CD4-positive, alpha-beta T cell (primary cell): ENCODE data around the gene PCED1B. TPM values are rescaled to one million over a fixed set of nuclear protein-coding genes. Genes with fewer than 3 reads are reported as not detected.

Experiments
- ATAC-seq: fragments of 200-7000 bp; cut with Tn5 transposase; one replicate; pipeline ENCODE4 v1.10.0; 2022; ENCODE audit warnings: mild to moderate bottlenecking; ENCODE audit not compliant: poor library complexity
- CTCF ChIA-PET: fragments of 350-600 bp; sonication (Branson Sonifier 250); formaldehyde crosslinking; loops from one replicate; lab custom pipeline; 2021; ENCODE audit warnings: antibody characterized with exemption, inconsistent platforms; lab: Charles Lee
- POLR2A ChIA-PET: fragments of 350-600 bp; sonication (Branson Sonifier 250); formaldehyde crosslinking; loops from one replicate; lab custom pipeline; 2021; ENCODE audit warnings: antibody characterized with exemption, inconsistent platforms; lab: Charles Lee
- DNase-seq, 14 experiments: peaks; one replicate each; pipeline ENCODE4 v3.0.0-alpha.2; 2013 to 2020; ENCODE audit warnings: mixed read lengths in 2 of 14
- H3K27ac ChIP-seq, 2 donors: one replicate each; pipeline versions ENCODE4 v1.5.1 to v1.7.0; 2013; ENCODE audit warnings: low read length in 2 of 2, low read depth in 1 of 2, mild to moderate bottlenecking in 1 of 2
- H3K27me3 ChIP-seq, 2 experiments: 1 replicate in 1 of 2; 2 replicates in 1 of 2; pipeline versions ENCODE4 v1.6.1 to v1.7.0; 2013; ENCODE audit warnings: low read length in 2 of 2, control low read depth in 1 of 2, mild to moderate bottlenecking in 1 of 2, moderate library complexity in 1 of 2; ENCODE audit not compliant: insufficient read depth in 2 of 2, control insufficient read depth in 1 of 2
- H3K36me3 ChIP-seq: one replicate; pipeline ENCODE4 v1.6.1; 2013; ENCODE audit warnings: low read length, control low read depth; ENCODE audit not compliant: insufficient read depth
- H3K4me1 ChIP-seq: one replicate; pipeline ENCODE4 v1.6.1; 2013; ENCODE audit warnings: low read length, control low read depth; ENCODE audit not compliant: insufficient read depth
- H3K4me3 ChIP-seq: one replicate; pipeline ENCODE4 v1.5.1; 2013; ENCODE audit warnings: mild to moderate bottlenecking, low read length, moderate library complexity
- H3K9me3 ChIP-seq, 2 experiments: 1 replicate in 1 of 2; 2 replicates in 1 of 2; pipeline versions ENCODE4 v1.6.1 to v1.7.0; 2013; ENCODE audit warnings: low read length in 2 of 2, mild to moderate bottlenecking in 2 of 2, control low read depth in 1 of 2, moderate library complexity in 1 of 2; ENCODE audit not compliant: control insufficient read depth in 1 of 2, insufficient read depth in 1 of 2
- H3K27ac Mint-ChIP-seq: one replicate; pipeline ENCODE4 v1.8.0; 2020; ENCODE audit warnings: mixed read lengths
- H3K27me3 Mint-ChIP-seq: one replicate; pipeline ENCODE4 v1.8.0; 2021; ENCODE audit warnings: mixed read lengths
- H3K36me3 Mint-ChIP-seq: one replicate; pipeline ENCODE4 v1.8.0; 2021; ENCODE audit warnings: low read depth, mixed read lengths
- H3K4me1 Mint-ChIP-seq: one replicate; pipeline ENCODE4 v1.8.0; 2021; ENCODE audit warnings: low read depth, mixed read lengths
- H3K4me3 Mint-ChIP-seq: one replicate; pipeline ENCODE4 v1.8.0; 2020; ENCODE audit warnings: mild to moderate bottlenecking, mixed read lengths
- H3K9me3 Mint-ChIP-seq: one replicate; pipeline ENCODE4 v1.8.0; 2020; ENCODE audit warnings: mixed read lengths
- intact Hi-C, 2 experiments: fragments of 100-400 bp; cut with DNase I in 1 of 2; cut with micrococcal nuclease in 1 of 2; formaldehyde crosslinking; loops; one replicate each; pipeline versions ENCODE4 v1.15.1 to v1.9.0; 2023 to 2025; cut with DNase I, micrococcal nuclease
- total RNA-seq, 174 experiments: library from RNA in 2 of 174; stranded (reverse) in 2 of 174; gene quantifications; one replicate each; pipeline ENCODE4 v1.2.3 and lab custom pipeline; 2021 to 2026
- TF ChIP-seq, protein P1 (sequence below): fragments of 200-600 bp; IDR thresholded peaks from one replicate; pipeline ENCODE4 v1.8.0; 2022; ENCODE audit warnings: antibody characterized with exemption, mild to moderate bottlenecking

PCED1B gene
- total RNA-seq, 2 experiments from 2014 or later: 18.7 to 20.0 TPM

DNA sequence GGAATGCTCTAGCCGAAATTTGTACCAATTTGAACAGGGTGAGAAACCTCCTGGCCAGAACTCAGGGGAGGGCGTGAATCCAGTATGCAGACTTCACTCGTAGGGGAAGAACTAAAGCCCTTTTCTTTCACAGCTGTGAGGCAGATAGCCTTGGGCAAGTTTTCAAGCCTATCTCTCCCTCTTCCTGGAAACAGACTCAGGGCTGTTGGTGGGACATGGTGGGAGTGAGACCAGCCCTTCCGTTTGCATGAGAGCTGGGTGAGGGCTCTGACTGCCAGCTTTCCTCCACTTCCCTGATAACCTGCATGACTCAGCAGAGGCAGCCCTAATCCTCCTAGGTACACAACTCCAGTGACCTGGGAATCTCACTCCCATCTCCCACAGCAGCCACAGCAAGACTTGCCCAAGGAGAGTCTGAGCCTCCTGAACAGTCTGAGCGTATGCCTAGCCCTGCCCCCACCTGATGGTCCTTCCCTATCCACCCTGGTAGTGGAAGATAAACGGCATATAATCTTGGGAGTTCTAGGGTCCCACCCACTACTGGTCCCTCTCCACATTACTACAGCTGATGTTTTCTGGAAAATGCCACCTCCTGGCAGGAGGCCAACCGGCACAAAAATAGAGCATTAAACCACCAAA, 170.4 kb downstream of the PCED1B start:
- H3K4me1 Mint-ChIP-seq: peaks cover 10% of the 10 kb centered on the region
- intact Hi-C loops: no loop called here
- TF ChIP-seq, protein P1, sequence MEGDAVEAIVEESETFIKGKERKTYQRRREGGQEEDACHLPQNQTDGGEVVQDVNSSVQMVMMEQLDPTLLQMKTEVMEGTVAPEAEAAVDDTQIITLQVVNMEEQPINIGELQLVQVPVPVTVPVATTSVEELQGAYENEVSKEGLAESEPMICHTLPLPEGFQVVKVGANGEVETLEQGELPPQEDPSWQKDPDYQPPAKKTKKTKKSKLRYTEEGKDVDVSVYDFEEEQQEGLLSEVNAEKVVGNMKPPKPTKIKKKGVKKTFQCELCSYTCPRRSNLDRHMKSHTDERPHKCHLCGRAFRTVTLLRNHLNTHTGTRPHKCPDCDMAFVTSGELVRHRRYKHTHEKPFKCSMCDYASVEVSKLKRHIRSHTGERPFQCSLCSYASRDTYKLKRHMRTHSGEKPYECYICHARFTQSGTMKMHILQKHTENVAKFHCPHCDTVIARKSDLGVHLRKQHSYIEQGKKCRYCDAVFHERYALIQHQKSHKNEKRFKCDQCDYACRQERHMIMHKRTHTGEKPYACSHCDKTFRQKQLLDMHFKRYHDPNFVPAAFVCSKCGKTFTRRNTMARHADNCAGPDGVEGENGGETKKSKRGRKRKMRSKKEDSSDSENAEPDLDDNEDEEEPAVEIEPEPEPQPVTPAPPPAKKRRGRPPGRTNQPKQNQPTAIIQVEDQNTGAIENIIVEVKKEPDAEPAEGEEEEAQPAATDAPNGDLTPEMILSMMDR: no peak
- peaks cover 14% of the 10 kb centered on the region for H3K9me3 Mint-ChIP-seq
- H3K36me3 ChIP-seq: peaks cover 12% of the 10 kb centered on the region
- H3K4me3 ChIP-seq: peak overlapping the region; percentile 6
- H3K9me3 ChIP-seq: peaks cover 0 to 13% of the 10 kb centered on the region in 2 experiments
- ATAC-seq: no peak
- CTCF ChIA-PET: no interaction called here
- H3K27ac Mint-ChIP-seq: no peak overlapping the region
- no peaks in the 10 kb centered on the region for H3K27me3 ChIP-seq
- POLR2A ChIA-PET: interaction anchor here (0.6 to 1.3 kb wide), 2 partner anchors 8 to 56 kb away, joined by 3 to 4 read pairs; no protein-coding TSS in a partner anchor
- no peaks in the 10 kb centered on the region for H3K4me1 ChIP-seq
- no peak for DNase-seq
- H3K4me3 Mint-ChIP-seq: no peak overlapping the region
- H3K36me3 Mint-ChIP-seq: peaks cover 57% of the 10 kb centered on the region
- H3K27ac ChIP-seq: no peak overlapping the region
- H3K27me3 Mint-ChIP-seq: no peaks in the 10 kb centered on the region

- CTCF ChIA-PET: interaction anchor here (1.0 kb wide), 1 partner anchor 25 kb away, joined by 3 read pairs; no protein-coding TSS in a partner anchor
- POLR2A ChIA-PET: interaction anchor here (1.1 kb wide), 1 partner anchor 10 kb away, joined by 3 read pairs; no protein-coding TSS in a partner anchor
- no peak overlapping the region for H3K27ac ChIP-seq
- Mint-ChIP-seq H3K4me3 (no peak overlapping the region), H3K4me1 (peaks cover 8% of the 10 kb centered on the region), H3K27me3 (no peaks in the 10 kb centered on the region), H3K27ac (no peak overlapping the region), H3K36me3 (peaks cover 67% of the 10 kb centered on the region), H3K9me3 (peaks cover 19% of the 10 kb centered on the region)
- no peaks in the 10 kb centered on the region for H3K4me1 ChIP-seq
- peaks cover 0 to 13% of the 10 kb centered on the region in 2 experiments for H3K9me3 ChIP-seq
- intact Hi-C loops: no loop called here
- peaks cover 12% of the 10 kb centered on the region for H3K36me3 ChIP-seq
- TF ChIP-seq, protein P1: no peak
- no peak overlapping the region for H3K4me3 ChIP-seq
- DNase-seq (no peak), ATAC-seq (no peak)
- H3K27me3 ChIP-seq: no peaks in the 10 kb centered on the region
These were observed 172.5 kb downstream of the PCED1B start for GRCh38 chr12:47251919-47252318.

DNA sequence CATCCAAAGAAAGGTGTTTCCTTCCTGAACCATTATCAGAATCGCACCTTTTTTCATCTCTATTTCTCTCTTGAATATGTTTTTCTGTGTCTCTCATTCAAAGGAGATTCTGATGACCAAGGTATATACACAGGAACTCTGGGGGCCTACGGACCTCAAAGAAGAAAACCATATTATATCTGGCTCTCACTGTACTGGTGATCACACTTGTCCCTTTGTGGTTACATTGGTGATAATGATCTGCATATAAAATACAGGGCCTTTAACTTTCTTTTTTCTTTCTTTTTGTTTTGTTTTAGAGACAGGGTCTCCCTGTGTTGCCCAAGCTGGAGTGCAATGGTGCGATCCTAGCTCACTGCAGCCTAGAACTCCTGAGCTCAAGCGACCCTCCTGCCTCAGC, 185.5 kb downstream of the PCED1B start:
- ATAC-seq (no peak), DNase-seq (no peak)
- no peaks in the 10 kb centered on the region for H3K9me3 ChIP-seq
- H3K27ac ChIP-seq: no peak overlapping the region
- H3K36me3 Mint-ChIP-seq: no peaks in the 10 kb centered on the region
- H3K4me1 Mint-ChIP-seq: peaks cover 38% of the 10 kb centered on the region
- no peak overlapping the region for H3K4me3 ChIP-seq
- TF ChIP-seq, protein P1: no peak
- CTCF ChIA-PET: interaction anchor here (1.1 kb wide), 1 partner anchor 73 kb away, joined by 3 read pairs; no protein-coding TSS in a partner anchor
- no peaks in the 10 kb centered on the region for H3K27me3 ChIP-seq
- intact Hi-C loops: no loop called here
- no peak overlapping the region for H3K4me3 Mint-ChIP-seq
- no peaks in the 10 kb centered on the region for H3K36me3 ChIP-seq
- POLR2A ChIA-PET: interaction anchor here (1.4 to 1.8 kb wide), 2 partner anchors 8 to 12 kb away, joined by 5 to 6 read pairs; no protein-coding TSS in a partner anchor
- peaks cover 5% of the 10 kb centered on the region for H3K9me3 Mint-ChIP-seq
- H3K4me1 ChIP-seq: peaks cover 22% of the 10 kb centered on the region
- H3K27ac Mint-ChIP-seq: no peak overlapping the region
- H3K27me3 Mint-ChIP-seq: no peaks in the 10 kb centered on the region
